BE2C (cell line): ENCODE results near the gene PUS10.
"Not testable (repeated sequence)": the region's sequence is repeated elsewhere in the genome, so short reads cannot be mapped to it uniquely, and the experiment has no call there.

Experiments used
- DNase-seq: peaks from one replicate; pipeline ENCODE4 v3.0.0-alpha.2; 2020
- H3K27me3 ChIP-seq: fragments of 250-450 bp; sonication (Bioruptor Pico); 2 replicates; pipeline ENCODE4 v1.5.1; 2020; ENCODE audit warnings: mild to moderate bottlenecking
- H3K36me3 ChIP-seq: fragments of 250-450 bp; sonication (Bioruptor Pico); 2 replicates; pipeline ENCODE4 v1.5.1; 2020; ENCODE audit warnings: mild to moderate bottlenecking
- H3K4me1 ChIP-seq: fragments of 250-450 bp; sonication (Bioruptor Pico); 2 replicates; pipeline ENCODE4 v1.5.1; 2020
- H3K4me3 ChIP-seq: 2 replicates; pipeline ENCODE4 v1.5.1; 2011; ENCODE audit warnings: low read depth, low read length
- H3K9me3 ChIP-seq: fragments of 250-450 bp; sonication (Bioruptor Pico); 2 replicates; pipeline ENCODE4 v1.5.1; 2020
- TF ChIP-seq, protein P1 (sequence below): IDR thresholded peaks from 2 replicates; pipeline ENCODE4 v1.5.1; 2012; ENCODE audit warnings: mild to moderate bottlenecking, low read depth, low read length

The PUS10 gene

DNA sequence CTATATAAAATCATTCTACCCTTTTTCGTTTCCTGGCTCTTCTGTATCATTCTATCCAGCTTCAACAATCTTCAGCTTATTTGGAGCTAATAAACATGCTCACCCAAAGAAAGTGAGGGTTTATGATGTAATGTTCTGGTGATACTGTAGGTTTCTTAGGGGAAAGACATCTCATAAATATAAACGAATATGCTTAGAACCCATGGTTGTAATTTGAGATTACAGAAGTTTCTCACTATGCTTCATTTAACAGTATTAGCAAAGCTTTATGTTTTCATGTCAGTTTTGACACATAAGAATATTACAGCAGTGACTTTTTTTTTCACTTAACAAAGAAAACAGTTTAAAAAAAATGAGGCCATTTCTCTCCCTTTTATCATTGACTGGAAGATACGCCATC is 12.3 kb downstream of the PUS10 start:
- Histone ChIP-seq H3K4me1 (no peaks in the 10 kb centered on the region), H3K36me3 (no peaks in the 10 kb centered on the region), H3K4me3 (no peak overlapping the region), H3K27me3 (no peaks in the 10 kb centered on the region), H3K9me3 (no peaks in the 10 kb centered on the region)
- TF ChIP-seq, protein P1, sequence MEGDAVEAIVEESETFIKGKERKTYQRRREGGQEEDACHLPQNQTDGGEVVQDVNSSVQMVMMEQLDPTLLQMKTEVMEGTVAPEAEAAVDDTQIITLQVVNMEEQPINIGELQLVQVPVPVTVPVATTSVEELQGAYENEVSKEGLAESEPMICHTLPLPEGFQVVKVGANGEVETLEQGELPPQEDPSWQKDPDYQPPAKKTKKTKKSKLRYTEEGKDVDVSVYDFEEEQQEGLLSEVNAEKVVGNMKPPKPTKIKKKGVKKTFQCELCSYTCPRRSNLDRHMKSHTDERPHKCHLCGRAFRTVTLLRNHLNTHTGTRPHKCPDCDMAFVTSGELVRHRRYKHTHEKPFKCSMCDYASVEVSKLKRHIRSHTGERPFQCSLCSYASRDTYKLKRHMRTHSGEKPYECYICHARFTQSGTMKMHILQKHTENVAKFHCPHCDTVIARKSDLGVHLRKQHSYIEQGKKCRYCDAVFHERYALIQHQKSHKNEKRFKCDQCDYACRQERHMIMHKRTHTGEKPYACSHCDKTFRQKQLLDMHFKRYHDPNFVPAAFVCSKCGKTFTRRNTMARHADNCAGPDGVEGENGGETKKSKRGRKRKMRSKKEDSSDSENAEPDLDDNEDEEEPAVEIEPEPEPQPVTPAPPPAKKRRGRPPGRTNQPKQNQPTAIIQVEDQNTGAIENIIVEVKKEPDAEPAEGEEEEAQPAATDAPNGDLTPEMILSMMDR: no peak
- DNase-seq: no peak

DNA sequence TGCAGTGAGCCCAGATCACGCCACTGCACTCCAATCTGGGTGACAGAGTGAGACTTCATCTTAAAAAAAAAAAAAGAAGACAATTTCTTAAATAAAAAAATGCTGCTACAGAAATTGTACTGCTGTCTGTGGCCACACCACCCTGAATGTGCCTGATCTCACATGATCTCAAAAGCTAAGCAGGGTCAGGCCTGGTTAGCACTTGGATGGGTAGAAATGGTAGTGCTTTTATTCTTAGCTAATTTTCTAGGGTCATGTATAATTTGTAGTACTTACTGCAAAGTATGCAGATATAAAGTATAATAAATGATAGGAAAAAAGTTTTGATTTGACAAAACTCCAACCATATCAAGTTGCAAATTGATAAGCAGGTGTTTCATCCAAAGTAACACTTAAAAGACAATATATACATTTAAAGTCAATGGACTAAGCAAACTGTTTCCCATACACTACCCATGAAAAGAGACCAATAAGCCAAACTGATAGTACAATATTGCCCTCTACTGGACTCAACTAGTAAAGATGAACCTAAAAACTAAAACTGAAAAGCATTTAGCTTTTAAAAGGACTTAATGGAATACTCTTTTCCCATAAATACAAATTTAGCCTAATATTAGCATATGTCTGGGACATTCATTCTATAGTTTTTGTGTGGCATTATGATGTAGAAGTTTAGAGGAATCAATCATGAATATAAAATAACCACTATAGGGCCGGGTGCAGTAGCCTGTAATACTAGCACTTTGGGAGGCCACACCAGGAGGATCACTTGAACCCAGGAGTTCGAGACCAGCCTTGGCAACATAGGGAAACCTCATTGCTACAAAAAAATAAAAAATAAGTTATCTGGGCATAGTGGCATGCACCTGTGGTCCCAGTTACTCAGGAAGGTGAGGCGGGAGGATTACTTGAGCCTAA is 19.2 kb downstream of the PUS10 start:
- Histone ChIP-seq H3K9me3 (no peaks in the 10 kb centered on the region), H3K36me3 (no peaks in the 10 kb centered on the region), H3K4me3 (no peak overlapping the region), H3K27me3 (no peaks in the 10 kb centered on the region), H3K4me1 (no peaks in the 10 kb centered on the region)
- DNase-seq: no peak
- TF ChIP-seq, protein P1: peak; percentile 34; the same call in 1 of the 2 replicates

DNA sequence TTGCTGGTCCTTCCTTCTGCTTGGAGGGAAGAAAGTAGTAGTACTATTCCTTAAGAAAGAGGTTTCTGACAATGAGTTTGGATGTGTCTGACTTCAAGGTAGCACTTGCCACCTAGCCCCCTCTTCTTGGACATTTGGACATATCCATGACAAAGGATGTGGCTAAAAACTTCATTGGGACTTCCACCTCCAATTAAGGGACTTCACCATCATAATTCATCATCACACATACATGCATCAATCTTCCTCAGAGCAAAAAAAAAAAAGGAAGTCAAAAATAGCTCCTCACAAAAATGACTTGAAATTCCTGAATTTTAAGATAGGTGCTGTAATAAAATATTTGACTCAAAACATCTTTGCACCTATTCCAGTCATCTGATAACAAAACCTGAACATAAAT is 23.9 kb downstream of the PUS10 start:
- H3K36me3 ChIP-seq: no peaks in the 10 kb centered on the region
- TF ChIP-seq, protein P1: no peak
- H3K4me3 ChIP-seq: no peak overlapping the region
- H3K27me3 ChIP-seq: no peaks in the 10 kb centered on the region
- no peak for DNase-seq
- H3K4me1 ChIP-seq: no peaks in the 10 kb centered on the region
- no peaks in the 10 kb centered on the region for H3K9me3 ChIP-seq

DNA sequence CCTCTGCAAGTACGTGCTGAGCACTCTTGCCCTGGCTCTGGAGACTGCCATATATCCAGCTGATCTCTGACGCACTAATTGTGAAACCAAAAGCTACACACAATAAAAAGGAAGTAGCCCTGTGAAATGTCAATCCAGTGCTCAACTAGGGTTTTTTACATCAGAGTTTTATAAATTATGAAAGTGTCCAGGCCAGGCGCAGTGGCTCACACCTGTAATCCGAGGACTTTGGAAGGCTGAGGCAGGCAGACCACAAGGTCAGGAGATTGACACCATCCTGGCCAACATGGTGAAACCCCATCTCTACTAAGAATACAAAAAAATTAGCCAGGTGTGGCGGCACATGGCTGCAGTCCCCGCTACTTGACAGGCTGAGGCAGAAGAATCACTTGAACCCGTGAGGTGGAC is 25.1 kb downstream of the PUS10 start:
- DNase-seq: no peak
- TF ChIP-seq, protein P1: no peak
- H3K4me1 ChIP-seq: no peaks in the 10 kb centered on the region
- no peaks in the 10 kb centered on the region for H3K36me3 ChIP-seq
- H3K9me3 ChIP-seq: no peaks in the 10 kb centered on the region
- H3K27me3 ChIP-seq: no peaks in the 10 kb centered on the region
- no peak overlapping the region for H3K4me3 ChIP-seq

DNA sequence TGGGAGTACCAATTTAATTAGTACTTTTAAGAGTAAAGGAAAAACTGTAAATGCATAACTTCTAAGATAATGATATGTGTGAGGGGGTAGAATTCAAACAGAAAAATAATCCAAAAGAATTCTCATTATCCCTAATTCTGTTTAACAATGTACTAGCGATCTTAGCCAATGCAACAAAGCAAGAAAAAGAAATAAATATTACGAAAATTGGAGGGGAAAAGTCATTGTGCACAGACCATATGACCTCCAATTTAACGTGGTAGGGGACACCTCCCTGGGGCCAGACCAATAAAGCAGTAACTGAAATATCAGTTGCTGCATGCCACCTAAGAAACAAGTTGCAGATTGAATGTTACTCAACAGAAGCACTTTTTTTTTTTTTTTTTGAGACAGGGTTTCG is 26.4 kb downstream of the PUS10 start:
- TF ChIP-seq, protein P1: no peak
- H3K4me1 ChIP-seq: no peaks in the 10 kb centered on the region

DNA sequence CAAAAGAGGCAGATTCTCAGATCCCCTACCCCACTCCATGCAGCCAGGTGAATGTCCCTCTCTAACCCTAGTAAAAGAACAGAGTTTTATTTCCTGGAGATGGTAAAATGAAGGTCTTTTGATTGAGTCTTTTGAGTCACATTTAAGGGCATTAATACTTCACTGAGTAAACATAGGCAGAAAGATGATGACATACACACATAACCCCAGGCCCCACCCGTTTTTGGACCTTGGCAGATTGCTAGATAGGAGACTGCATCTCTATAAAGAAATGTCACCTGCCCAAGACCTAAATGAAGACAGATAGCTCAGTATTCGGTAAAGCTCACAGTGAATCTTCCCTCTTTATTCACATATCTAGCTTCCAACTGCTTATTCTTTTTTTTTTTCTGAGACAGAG is 28.8 kb downstream of the PUS10 start:
- no peaks in the 10 kb centered on the region for H3K27me3 ChIP-seq
- TF ChIP-seq, protein P1: no peak
- no peaks in the 10 kb centered on the region for H3K4me1 ChIP-seq
- no peaks in the 10 kb centered on the region for H3K9me3 ChIP-seq
- H3K36me3 ChIP-seq: no peaks in the 10 kb centered on the region
- no peak for DNase-seq
- no peak overlapping the region for H3K4me3 ChIP-seq

More for the DNA sequence above, 26.4 kb downstream of the PUS10 start:
- Histone ChIP-seq H3K27me3 (no peaks in the 10 kb centered on the region), H3K36me3 (no peaks in the 10 kb centered on the region), H3K4me3 (no peak overlapping the region), H3K9me3 (no peaks in the 10 kb centered on the region)
- no peak for DNase-seq

DNA sequence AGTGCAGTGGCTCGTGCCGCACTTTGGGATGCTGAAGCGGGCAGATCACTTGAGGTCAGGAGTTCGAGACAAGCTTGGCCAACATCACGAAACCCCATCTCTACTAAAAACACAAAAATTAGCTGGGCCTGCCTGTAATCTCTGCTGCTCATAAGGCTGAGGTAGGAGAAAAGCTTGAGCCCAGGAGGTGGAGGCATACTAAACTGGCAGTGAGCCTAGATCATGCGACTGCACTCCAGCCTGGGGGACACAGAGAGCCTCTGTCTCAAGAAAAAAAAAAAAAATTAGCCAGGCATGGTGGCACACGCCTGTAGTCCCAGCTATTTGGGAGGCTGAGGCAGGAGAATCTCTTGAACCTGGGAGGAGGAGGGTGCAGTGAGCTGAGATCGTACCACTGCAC is 30.4 kb downstream of the PUS10 start:
- not testable (repeated sequence) for H3K4me1 ChIP-seq, DNase-seq, H3K4me3 ChIP-seq, H3K27me3 ChIP-seq, H3K9me3 ChIP-seq, H3K36me3 ChIP-seq
